ENCODE measurements around the gene KRT74.

DNA sequence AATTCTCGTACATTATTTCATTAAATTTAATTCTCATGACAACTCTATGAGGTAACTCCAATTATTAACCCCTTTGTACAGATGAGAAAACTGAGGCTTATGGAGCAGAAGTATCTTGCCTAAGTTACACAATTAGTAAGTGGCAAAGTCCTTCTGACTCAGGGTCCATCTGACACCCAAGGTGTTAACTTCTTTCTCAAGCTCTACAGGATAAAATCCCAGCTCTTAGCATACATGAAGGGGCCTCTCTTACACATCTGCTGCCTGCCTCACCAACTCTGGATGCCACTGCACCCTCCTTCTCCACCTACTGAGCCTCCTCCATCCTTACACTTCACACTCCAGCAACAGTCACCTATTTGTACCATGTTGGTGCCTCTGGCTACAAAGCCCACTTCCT is 31.9 kb upstream of the KRT74 start:
- no peak for TF ChIP-seq POLR2A (IDR thresholded peaks at IDR 0.05)
- TF ChIP-seq, protein P1, sequence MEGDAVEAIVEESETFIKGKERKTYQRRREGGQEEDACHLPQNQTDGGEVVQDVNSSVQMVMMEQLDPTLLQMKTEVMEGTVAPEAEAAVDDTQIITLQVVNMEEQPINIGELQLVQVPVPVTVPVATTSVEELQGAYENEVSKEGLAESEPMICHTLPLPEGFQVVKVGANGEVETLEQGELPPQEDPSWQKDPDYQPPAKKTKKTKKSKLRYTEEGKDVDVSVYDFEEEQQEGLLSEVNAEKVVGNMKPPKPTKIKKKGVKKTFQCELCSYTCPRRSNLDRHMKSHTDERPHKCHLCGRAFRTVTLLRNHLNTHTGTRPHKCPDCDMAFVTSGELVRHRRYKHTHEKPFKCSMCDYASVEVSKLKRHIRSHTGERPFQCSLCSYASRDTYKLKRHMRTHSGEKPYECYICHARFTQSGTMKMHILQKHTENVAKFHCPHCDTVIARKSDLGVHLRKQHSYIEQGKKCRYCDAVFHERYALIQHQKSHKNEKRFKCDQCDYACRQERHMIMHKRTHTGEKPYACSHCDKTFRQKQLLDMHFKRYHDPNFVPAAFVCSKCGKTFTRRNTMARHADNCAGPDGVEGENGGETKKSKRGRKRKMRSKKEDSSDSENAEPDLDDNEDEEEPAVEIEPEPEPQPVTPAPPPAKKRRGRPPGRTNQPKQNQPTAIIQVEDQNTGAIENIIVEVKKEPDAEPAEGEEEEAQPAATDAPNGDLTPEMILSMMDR (IDR thresholded peaks at IDR 0.05 in 4 of 5, conservative IDR thresholded peaks at IDR 0.05 in 1 of 5) = no peak
